G401 (cell line): Measurements from ENCODE around the gene GRM8. TPM values are rescaled to one million over a fixed set of nuclear protein-coding genes. Genes with fewer than 3 reads are reported as not detected.
A peak's percentile ranks its signal among the peaks of the same experiment; 100 is the strongest.

ENCODE experiments used
- DNase-seq: peaks from one replicate; pipeline ENCODE4 v3.0.0-alpha.2; 2015; ENCODE audit warnings: low spot score
- in situ Hi-C: cut with HindIII; loops from 2 replicates; pipeline ENCODE4 v1.10.0; 2016; ENCODE audit warnings: low sequenced_read_pairs, mixed read lengths
- total RNA-seq: library from RNA; depleted of rRNA; stranded (reverse); fragments of >200 nt; shearing (Covaris generic); gene quantifications from 2 replicates; pipeline ENCODE4 v1.2.3, GENCODE V29; 2014

GRM8 gene
- total RNA-seq, 1 experiment from 2014 or later: not detected

DNA sequence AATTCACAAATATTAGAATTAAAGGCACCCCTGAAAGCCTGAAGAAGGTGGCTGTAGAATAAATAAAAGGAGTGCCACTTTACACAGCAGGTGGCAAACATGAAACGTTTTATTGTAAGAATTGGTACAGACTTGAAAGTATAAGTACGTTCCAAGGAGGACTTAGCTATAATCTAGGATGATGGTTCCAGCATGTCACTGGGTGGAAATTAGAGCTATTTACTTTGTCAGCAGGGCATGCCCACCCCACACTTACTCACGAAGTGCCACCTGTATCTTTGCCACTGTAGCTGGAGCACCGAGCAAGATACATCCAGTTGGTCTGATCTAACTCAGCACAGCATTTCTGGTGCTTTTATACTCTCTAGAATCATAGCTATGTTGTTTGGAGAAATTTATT is 97.8 kb downstream of the GRM8 start:
- no peak for DNase-seq
- in situ Hi-C loops: no loop called here

- in situ Hi-C loops: no loop called here
- DNase-seq: no peak
Observed at GRCh38 chr7:127154101-127154500, 98.6 kb downstream of the GRM8 start.

DNA sequence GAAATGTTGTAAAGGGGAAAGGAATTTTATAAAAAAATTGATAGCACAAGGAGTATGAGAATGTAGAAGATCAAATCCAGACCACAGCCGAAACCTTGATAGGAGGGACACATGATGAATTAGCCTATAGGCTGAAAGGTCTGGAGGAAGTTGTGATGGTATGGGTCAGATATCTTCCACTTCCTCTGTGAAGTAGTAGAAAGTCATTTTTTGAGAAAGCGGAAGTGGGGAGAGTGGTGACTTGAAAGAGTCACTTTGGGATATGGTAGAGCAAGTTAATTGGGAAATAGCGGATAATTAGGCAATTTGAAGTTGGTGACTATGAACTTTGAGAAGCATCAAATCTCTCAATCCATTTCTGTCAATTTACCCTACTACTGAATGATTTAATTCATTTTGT is 99.4 kb downstream of the GRM8 start:
- in situ Hi-C loops: no loop called here
- no peak for DNase-seq

- no peak for DNase-seq
- in situ Hi-C loops: no loop called here
Observed at GRCh38 chr7:127152423-127152822, 100.3 kb downstream of the GRM8 start.

- DNase-seq: no peak
- in situ Hi-C loops: no loop called here
Observed at GRCh38 chr7:127151379-127151778, 101.4 kb downstream of the GRM8 start.

GRCh38 chr7:127150543-127150942 is 102.2 kb downstream of the GRM8 start:
- in situ Hi-C loops: no loop called here
- no peak for DNase-seq

- no peak for DNase-seq
- in situ Hi-C loops: no loop called here
Observed at GRCh38 chr7:127146746-127147536, 105.8 kb downstream of the GRM8 start.

DNA sequence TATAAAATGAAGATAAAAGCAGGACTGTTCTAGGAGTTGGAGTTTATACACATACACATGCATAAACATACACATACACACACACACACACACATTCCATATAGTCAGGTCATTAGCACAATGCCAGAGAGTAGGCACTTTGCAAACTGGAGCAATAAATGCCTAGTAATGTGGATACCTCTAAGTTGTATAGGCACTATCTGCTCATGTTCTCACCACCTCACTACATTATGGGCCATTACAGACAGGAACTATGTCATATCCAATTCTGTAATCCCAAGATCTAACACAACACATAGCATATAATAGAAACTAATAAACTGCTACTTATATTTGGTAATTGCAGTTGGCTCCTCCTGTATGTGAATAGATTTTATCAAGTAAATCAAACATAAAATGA is 115.6 kb downstream of the GRM8 start:
- in situ Hi-C loops: no loop called here
- no peak for DNase-seq

DNA sequence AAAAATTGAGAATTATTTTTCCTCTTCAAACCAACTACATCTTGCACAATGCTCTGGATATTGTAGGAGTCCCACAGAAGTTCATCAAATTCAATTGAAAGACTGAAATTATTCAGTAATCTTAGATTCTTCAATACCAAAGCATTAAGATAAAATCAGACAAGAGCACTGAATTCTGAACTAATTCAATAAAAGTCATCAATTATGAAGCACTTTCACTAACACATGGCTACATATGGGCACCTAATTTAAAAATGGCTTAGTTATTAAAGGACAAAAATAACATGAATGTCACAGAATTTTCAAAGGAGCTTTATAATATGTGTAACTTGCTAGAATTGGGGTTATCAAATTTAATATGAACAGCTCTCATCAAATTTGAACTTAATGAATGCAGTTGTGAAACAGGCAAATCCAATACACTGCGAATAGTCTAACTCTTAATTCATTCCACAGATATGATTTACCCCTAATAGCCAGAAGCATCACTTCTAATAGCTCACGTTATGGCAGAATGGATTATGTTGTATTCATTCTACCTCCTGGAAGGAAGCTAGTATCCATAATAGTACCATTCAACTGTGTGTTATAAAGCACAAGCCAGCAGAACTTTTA is 116.8 kb downstream of the GRM8 start:
- DNase-seq: no peak
- in situ Hi-C loops: no loop called here

- in situ Hi-C loops: no loop called here
- DNase-seq: no peak
Observed at GRCh38 chr7:127123220-127123619, 129.5 kb downstream of the GRM8 start.

GRCh38 chr7:127119517-127119916 is 133.2 kb downstream of the GRM8 start:
- DNase-seq: no peak
- in situ Hi-C loops: no loop called here

GRCh38 chr7:127114742-127115265 is 137.9 kb downstream of the GRM8 start:
- in situ Hi-C loops: no loop called here
- DNase-seq: no peak

DNA sequence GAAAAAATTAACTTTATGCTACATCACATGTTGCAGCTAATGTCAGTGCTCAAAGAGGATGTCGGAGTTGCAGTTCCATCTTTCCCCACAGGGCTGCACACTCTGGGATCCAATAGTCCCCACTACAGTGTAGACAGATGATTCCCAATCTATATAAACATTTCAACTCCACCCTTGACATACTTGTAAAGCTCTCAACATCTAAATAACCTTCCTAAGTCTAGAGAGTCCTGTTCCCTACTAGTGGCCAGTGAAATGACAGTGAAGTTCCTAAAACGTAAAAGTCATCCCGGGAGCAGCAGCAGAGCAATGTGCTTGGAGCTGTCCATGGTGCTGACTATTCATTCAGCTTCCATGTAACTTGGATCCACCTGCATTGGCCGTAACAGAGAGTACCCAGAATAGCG is 145.1 kb downstream of the GRM8 start:
- DNase-seq: peak; percentile 14
- in situ Hi-C loops: no loop called here

GRCh38 chr7:127093340-127093739 is 159.4 kb downstream of the GRM8 start:
- DNase-seq: no peak
- in situ Hi-C loops: no loop called here

DNA sequence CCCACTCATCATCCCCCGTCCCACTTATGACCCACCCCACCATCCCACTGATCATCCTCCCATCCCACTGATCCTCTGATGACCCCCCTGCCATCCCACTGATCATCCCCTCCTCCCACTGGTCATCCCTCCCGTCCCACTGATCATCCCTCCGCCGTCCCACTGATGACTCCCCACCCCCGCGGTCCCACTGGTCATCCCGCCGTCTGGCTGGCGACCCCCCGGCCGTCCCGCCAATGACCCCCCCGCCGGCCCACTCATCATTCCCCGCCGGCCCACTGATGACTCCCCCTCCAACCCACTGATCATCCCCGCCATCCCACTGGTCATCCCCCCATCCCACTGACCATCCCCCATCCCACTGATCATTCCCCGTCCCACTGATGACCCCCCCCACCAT is 161.1 kb downstream of the GRM8 start:
- in situ Hi-C loops: no loop called here
- no peak for DNase-seq

DNA sequence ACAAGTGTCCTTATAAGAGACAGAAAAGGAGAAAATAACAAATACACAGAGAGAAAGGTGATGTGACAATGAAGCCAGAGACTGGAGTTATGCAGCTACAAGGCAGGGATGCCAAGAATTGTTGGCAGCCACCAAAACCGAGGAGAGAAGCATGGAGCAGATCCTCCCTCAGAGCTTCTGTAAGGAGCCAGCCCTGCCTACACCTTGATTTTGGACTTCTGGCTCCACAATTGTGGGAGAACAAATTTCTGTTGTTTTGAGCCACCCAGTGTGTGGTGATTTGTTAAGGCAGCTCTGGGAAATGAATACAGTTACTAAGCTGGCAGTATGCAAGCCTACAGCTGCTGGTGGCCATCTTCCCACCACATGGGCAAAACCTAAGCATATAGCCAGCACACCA is 163.6 kb downstream of the GRM8 start:
- no peak for DNase-seq

DNA sequence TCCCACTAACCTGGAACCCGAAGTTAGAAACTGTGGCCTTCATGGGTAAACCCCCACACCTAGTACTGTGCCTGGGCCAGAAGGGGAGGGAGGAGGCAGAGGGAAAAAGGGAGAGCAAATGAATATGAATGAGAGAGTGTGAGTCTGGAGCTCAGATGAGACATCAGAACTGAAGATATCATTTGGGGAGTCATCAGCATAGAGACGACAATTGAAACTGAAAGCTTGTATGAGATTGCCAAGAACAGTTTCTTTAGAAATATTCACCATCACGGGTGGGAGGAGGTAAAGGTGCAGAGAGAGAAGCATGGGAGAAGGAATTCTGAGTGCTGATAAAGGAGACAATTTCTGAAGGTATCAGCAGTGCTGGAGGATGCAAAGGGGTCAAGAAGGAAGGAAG is 171.2 kb downstream of the GRM8 start:
- DNase-seq: no peak
- in situ Hi-C loops: no loop called here

More for the DNA sequence above, 163.6 kb downstream of the GRM8 start:
- in situ Hi-C loops: no loop called here

- in situ Hi-C loops: no loop called here
Observed at GRCh38 chr7:127080576-127080975, 172.2 kb downstream of the GRM8 start.

DNA sequence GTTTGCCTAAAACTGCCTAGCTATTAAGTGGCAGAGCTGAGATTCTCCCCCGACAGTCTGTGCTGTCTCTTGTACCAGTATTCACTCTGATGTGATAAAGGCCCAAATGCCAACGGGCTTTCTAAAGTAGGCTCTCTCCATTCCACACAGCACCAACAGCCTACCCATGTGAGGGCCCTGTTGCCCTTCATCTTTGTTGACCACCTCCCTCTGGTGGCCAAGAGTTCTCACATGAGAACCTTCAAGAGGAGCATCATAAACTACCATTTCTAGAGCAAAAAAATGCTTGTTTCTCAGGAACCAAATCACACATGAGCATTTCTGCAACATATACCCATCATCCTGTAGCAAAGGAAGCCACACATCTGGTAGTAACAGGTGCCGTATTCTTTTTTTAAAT is 185.8 kb downstream of the GRM8 start:
- peak; percentile 5 for DNase-seq
- in situ Hi-C loops: no loop called here

More at GRCh38 chr7:127080576-127080975, 172.2 kb downstream of the GRM8 start:
- DNase-seq: no peak

- DNase-seq: no peak
- in situ Hi-C loops: no loop called here
Observed at GRCh38 chr7:127059475-127059874, 193.3 kb downstream of the GRM8 start.

- no peak for DNase-seq
- in situ Hi-C loops: no loop called here
Observed at GRCh38 chr7:127057918-127058317, 194.8 kb downstream of the GRM8 start.
